ENCODE results near the gene MSX1. TPM values are rescaled to one million over a fixed set of nuclear protein-coding genes. Genes with fewer than 3 reads are reported as not detected.
"Not testable (repeated sequence)": the region's sequence is repeated elsewhere in the genome, so short reads cannot be mapped to it uniquely, and the experiment has no call there.

MSX1 gene
- total RNA-seq, 1 donor from 2014 or later, result 2.2 TPM

DNA sequence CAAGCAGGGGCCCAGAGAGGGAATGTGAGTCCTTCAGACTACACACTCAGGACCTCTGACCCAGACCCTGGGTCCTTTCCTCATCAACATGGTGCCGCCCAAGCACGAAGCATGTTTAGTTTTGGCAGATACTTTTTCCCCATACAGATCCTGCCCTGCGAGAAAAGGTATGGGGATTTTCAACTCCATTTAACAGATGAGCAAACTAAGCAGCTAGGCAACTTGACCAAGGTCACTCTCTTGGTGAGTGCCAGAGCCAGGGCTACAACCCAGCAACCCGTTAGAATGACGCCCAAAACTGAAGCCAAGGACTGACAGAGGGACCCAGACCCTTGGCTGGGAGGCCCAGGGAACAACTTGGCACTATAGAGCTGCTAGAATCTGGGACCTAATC, 40.3 kb upstream of the MSX1 start:
- TF ChIP-seq CTCF (conservative IDR thresholded peaks at IDR 0.05), result no peak

DNA sequence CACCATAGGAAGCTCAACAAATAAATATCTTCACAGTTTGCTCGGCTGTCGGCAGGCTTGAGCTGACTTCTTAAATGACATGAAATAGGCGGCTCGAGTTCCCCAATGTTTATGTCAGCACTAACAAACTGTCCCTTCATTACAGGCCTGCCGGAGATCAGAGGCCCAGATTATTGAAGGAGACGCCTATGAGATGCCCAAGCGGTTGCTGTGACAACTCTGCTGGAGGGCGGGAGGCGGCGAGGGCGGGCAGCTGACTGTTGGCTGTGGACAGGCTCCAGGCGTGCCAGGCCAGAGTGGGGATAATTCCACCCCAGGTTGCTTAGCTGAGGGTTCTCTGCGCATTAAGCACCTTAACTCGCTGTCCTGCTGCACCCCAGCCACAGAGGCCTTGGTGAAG, 39.2 kb upstream of the MSX1 start:
- H3K9me3 Mint-ChIP-seq, result peaks cover 15% of the 10 kb centered on the region
- no peak overlapping the region for H3K27ac Mint-ChIP-seq (ENCODE audit: unreplicated experiment)
- no peak for TF ChIP-seq CTCF (conservative IDR thresholded peaks at IDR 0.05)
- H3K4me1 Mint-ChIP-seq, result peaks cover 33% of the 10 kb centered on the region
- peak overlapping the region; percentile 25 for H3K4me3 Mint-ChIP-seq
- H3K27me3 Mint-ChIP-seq (ENCODE audit: low read depth), result peaks cover 8% of the 10 kb centered on the region
- peak; percentile 57 for DNase-seq (ENCODE audit: low read depth, low spot score)
- H3K36me3 Mint-ChIP-seq (ENCODE audit: low read depth), result peaks cover 13% of the 10 kb centered on the region

More for the DNA sequence above, 40.3 kb upstream of the MSX1 start:
- H3K36me3 Mint-ChIP-seq (ENCODE audit: low read depth), result peaks cover 13% of the 10 kb centered on the region
- H3K27me3 Mint-ChIP-seq (ENCODE audit: low read depth), result peaks cover 8% of the 10 kb centered on the region
- H3K4me1 Mint-ChIP-seq, result peaks cover 38% of the 10 kb centered on the region
- DNase-seq (ENCODE audit: low read depth, low spot score), result no peak
- no peak overlapping the region for H3K27ac Mint-ChIP-seq (ENCODE audit: unreplicated experiment)
- no peak overlapping the region for H3K4me3 Mint-ChIP-seq
- peaks cover 15% of the 10 kb centered on the region for H3K9me3 Mint-ChIP-seq

GRCh38 chr4:4820739-4821138, 38.7 kb upstream of the MSX1 start:
- TF ChIP-seq CTCF (conservative IDR thresholded peaks at IDR 0.05), result no peak
- DNase-seq (ENCODE audit: low read depth, low spot score), result no peak
- H3K27me3 Mint-ChIP-seq (ENCODE audit: low read depth), result peaks cover 8% of the 10 kb centered on the region
- H3K36me3 Mint-ChIP-seq (ENCODE audit: low read depth), result peaks cover 13% of the 10 kb centered on the region
- peaks cover 17% of the 10 kb centered on the region for H3K9me3 Mint-ChIP-seq
- no peak overlapping the region for H3K4me3 Mint-ChIP-seq
- peaks cover 33% of the 10 kb centered on the region for H3K4me1 Mint-ChIP-seq
- H3K27ac Mint-ChIP-seq (ENCODE audit: unreplicated experiment), result no peak overlapping the region

GRCh38 chr4:4821577-4821976, 37.9 kb upstream of the MSX1 start:
- Mint-ChIP-seq H3K4me3 (no peak overlapping the region), H3K27me3 (ENCODE audit: low read depth) (peaks cover 6% of the 10 kb centered on the region), H3K36me3 (ENCODE audit: low read depth) (peaks cover 16% of the 10 kb centered on the region), H3K4me1 (peaks cover 33% of the 10 kb centered on the region), H3K27ac (ENCODE audit: unreplicated experiment) (peak overlapping the region; percentile 7), H3K9me3 (peaks cover 19% of the 10 kb centered on the region)
- DNase-seq (ENCODE audit: low read depth, low spot score), result no peak
- no peak for TF ChIP-seq CTCF (conservative IDR thresholded peaks at IDR 0.05)

- H3K4me3 Mint-ChIP-seq; H3K27me3 Mint-ChIP-seq (ENCODE audit: low read depth); H3K27ac Mint-ChIP-seq (ENCODE audit: unreplicated experiment); DNase-seq (ENCODE audit: low read depth, low spot score): not testable (repeated sequence)
- peaks cover 16% of the 10 kb centered on the region for H3K36me3 Mint-ChIP-seq (ENCODE audit: low read depth)
- peaks cover 33% of the 10 kb centered on the region for H3K4me1 Mint-ChIP-seq
- peaks cover 17% of the 10 kb centered on the region for H3K9me3 Mint-ChIP-seq
Measured at GRCh38 chr4:4822286-4822685, 37.2 kb upstream of the MSX1 start.

DNA sequence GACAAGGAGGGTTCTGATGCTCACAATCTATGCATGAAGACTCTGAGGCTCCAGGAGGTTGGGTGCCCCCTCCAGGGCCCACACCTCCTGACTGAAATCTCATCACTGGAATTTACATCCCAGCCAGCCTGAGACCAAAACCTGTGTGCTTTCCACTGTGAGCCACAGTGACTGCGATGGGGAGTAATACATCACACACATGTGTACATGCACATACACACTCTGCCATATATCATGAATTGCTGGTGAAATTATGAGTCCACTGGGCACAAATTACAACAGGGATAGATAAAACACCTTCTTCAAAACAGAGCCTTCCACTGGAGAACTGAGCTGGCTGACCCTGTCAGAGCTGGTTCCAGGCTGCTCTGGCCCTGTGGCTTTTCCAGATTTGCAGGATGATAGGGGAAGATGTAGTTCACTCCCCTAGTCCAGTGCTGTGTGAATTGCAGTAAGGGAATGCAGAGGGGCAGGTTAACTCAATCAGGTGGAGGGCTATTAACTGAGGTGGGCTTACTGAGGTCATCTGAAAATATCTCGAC, 35.8 kb upstream of the MSX1 start:
- Mint-ChIP-seq H3K36me3 (ENCODE audit: low read depth) (peaks cover 13% of the 10 kb centered on the region), H3K27ac (ENCODE audit: unreplicated experiment) (no peak overlapping the region), H3K27me3 (ENCODE audit: low read depth) (peaks cover 4% of the 10 kb centered on the region), H3K4me1 (peaks cover 34% of the 10 kb centered on the region), H3K9me3 (peaks cover 15% of the 10 kb centered on the region), H3K4me3 (no peak overlapping the region)
- DNase-seq (ENCODE audit: low read depth, low spot score), result no peak
- TF ChIP-seq CTCF (conservative IDR thresholded peaks at IDR 0.05), result no peak
